A549 treated with CpdA at 1 μM for 4 hours (cell line): ENCODE measurements around the gene PCDHA12. TPM values are rescaled to one million over a fixed set of nuclear protein-coding genes. Genes with fewer than 3 reads are reported as not detected.

Experiments
- total RNA-seq: library from RNA; stranded (reverse); fragments of 200-300 nt; extraction: Qiagen RNA extraction; gene quantifications from 5 replicates; pipeline ENCODE4 v1.2.3, GENCODE V29; 2022; ENCODE audit warnings: low read depth

Gene PCDHA12, protein sequence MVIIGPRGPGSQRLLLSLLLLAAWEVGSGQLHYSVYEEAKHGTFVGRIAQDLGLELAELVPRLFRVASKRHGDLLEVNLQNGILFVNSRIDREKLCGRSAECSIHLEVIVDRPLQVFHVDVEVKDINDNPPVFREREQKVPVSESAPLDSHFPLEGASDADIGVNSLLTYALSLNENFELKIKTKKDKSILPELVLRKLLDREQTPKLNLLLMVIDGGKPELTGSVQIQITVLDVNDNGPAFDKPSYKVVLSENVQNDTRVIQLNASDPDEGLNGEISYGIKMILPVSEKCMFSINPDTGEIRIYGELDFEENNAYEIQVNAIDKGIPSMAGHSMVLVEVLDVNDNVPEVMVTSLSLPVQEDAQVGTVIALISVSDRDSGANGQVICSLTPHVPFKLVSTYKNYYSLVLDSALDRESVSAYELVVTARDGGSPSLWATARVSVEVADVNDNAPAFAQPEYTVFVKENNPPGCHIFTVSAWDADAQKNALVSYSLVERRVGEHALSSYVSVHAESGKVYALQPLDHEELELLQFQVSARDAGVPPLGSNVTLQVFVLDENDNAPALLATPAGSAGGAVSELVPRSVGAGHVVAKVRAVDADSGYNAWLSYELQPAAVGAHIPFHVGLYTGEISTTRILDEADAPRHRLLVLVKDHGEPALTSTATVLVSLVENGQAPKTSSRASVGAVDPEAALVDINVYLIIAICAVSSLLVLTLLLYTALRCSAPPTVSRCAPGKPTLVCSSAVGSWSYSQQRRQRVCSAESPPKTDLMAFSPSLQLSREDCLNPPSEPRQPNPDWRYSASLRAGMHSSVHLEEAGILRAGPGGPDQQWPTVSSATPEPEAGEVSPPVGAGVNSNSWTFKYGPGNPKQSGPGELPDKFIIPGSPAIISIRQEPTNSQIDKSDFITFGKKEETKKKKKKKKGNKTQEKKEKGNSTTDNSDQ
- total RNA-seq, result 2.5 to 2.9 TPM (median 2.5 TPM) in 5 replicates

DNA sequence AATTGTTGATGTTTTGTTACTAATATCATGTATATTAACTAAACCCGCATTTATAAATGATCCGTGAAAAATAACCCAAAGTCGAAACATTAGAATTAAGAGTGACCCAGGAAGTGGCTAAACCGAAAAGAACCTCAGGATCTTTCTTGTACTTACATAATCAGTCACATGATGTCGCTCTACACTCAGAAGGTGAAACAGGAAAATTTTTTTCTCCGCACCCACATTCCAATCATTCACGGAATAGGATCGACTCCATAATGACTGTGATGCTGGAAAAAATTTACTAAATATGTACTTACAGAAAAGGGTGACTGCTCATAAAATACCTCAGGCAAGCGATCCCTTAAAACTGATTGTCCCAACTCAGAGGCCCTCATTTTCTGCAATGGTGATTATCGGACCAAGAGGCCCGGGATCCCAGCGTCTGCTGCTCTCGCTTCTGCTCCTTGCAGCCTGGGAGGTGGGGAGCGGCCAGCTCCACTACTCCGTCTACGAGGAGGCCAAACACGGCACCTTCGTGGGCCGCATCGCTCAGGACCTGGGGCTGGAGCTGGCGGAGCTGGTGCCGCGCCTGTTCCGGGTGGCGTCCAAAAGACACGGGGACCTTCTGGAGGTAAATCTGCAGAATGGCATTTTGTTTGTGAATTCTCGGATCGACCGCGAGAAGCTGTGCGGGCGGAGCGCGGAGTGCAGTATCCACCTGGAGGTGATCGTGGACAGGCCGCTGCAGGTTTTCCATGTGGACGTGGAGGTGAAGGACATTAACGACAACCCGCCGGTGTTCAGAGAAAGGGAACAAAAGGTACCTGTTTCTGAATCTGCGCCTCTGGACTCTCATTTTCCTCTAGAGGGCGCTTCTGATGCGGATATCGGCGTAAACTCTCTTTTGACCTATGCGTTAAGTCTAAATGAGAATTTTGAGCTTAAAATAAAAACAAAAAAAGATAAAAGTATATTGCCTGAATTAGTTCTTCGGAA is at the start of gene PCDHA12:
Gene PCDHA12, plus strand, starts transcription at position 224 of the 981 bp plus-strand sequence. Its CDS starts 165 bp downstream, at position 389.

DNA sequence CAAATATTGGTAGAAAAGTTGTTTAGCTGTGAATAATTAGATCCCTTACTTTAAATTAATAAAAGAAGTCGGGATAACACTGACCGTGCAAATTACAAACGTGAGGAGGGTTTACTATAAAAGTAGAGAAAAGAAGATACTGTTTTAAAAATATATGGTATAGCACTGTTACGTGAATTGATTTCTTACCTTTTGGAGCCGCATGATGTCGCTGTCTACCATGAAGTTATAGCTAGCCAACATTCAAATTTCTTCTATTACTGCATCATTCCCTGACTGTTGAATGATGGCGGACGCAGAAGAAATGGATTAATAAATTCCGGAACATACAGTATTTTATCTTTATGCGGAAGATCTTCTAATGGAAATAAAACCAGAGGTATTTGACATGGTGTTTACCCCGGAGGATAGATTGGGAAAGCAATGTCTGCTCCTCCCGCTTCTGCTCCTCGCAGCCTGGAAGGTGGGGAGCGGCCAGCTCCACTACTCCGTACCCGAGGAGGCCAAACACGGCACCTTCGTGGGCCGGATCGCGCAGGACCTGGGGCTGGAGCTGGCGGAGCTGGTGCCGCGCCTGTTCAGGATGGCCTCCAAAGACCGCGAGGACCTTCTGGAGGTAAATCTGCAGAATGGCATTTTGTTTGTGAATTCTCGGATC is 47.3 kb upstream of the PCDHA12 start, which contains the start of gene PCDHA6:
Gene PCDHA6, plus strand, starts transcription at position 257 of the 658 bp plus-strand sequence. Its CDS starts 132 bp downstream, at position 389.

DNA sequence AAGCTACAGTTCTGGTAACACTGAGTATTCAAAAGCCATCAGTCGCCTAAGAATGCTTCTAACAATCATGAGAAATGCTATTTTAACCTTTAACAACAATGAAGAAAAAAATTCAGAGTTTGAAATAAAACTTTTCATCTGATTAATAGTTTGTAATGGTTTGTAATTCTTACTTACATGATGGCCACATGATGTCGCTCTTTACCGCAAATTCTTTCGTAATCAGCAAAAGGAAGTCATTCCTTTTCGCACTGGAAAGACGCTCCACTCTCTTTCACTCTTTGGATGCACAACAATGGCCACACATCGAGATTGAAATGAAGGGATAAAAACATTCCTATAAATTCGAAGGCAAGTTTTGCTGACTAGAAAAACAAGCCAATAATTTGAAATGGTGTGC is 41.1 kb upstream of the PCDHA12 start, which contains the start of gene PCDHA7:
Gene PCDHA7, plus strand, starts transcription at position 277 of the 400 bp plus-strand sequence. Its CDS starts 115 bp downstream, at position 392.

DNA sequence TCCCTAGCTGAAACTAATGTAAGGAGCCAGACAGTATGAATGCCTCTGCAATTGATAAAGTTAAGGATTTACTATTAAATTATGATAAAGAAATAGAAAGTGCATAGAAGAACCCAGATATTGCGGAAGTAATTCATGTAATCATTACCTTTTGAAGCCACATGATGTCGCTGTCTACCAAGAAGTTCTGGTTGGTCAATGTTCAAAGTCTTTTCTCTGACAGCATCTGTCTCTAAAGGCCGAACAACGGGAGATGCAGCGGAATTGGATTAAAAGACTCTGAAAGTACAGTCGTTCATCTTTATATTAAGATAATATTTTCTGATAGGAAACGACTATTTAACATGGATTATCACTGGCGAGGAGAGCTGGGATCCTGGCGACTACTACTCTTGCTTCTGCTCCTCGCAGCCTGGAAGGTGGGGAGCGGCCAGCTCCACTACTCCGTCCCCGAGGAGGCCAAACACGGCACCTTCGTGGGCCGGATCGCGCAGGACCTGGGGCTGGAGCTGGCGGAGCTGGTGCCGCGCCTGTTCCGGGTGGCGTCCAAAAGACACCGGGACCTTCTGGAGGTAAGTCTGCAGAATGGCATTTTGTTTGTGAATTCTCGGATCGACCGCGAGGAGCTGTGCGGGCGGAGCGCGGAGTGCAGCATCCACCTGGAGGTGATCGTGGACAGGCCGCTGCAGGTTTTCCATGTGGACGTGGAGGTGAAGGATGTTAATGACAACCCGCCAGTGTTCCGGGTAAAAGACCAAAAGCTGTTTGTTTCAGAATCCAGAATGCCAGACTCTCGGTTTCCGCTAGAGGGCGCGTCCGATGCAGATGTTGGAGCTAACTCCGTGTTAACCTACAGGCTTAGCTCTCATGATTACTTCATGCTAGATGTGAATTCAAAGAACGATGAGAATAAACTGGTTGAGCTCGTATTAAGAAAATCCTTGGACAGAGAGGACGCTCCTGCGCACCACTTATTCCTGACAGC is 33.8 kb upstream of the PCDHA12 start, which contains the start of gene PCDHA8:
Gene PCDHA8, plus strand, starts transcription at position 210 of the 985 bp plus-strand sequence. Its CDS starts 135 bp downstream, at position 345.

DNA sequence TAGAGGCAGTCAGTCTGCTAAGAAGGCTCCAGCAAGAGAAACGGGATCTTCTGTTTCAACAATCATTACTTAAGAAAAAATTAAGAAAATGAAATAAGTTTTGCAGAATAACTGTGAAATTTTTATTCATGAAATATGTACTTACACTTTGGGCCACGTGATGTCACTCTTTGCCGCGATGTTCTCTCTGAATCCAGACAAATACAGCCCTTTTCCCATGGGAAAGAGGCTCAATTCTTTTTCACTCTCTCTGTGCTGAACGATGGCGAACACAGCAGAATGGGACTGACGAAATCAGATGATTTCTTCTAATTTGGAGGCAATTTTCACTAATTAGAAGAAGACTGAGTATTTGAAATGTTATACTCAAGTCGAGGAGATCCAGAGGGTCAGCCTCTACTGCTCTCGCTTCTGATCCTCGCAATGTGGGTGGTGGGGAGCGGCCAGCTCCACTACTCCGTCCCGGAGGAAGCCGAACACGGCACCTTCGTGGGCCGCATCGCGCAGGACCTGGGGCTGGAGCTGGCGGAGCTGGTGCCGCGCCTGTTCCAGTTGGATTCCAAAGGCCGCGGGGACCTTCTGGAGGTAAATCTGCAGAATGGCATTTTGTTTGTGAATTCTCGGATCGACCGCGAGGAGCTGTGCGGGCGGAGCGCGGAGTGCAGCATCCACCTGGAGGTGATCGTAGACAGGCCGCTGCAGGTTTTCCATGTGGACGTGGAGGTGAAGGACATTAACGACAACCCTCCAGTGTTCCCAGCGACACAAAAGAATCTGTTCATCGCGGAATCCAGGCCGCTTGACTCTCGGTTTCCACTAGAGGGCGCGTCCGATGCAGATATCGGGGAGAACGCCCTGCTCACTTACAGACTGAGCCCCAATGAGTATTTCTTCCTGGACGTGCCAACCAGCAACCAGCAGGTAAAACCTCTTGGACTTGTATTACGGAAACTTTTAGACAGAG is 26.7 kb upstream of the PCDHA12 start, which contains the start of gene PCDHA9:
Gene PCDHA9, plus strand, starts transcription at position 244 of the 964 bp plus-strand sequence. Its CDS starts 114 bp downstream, at position 358.

DNA sequence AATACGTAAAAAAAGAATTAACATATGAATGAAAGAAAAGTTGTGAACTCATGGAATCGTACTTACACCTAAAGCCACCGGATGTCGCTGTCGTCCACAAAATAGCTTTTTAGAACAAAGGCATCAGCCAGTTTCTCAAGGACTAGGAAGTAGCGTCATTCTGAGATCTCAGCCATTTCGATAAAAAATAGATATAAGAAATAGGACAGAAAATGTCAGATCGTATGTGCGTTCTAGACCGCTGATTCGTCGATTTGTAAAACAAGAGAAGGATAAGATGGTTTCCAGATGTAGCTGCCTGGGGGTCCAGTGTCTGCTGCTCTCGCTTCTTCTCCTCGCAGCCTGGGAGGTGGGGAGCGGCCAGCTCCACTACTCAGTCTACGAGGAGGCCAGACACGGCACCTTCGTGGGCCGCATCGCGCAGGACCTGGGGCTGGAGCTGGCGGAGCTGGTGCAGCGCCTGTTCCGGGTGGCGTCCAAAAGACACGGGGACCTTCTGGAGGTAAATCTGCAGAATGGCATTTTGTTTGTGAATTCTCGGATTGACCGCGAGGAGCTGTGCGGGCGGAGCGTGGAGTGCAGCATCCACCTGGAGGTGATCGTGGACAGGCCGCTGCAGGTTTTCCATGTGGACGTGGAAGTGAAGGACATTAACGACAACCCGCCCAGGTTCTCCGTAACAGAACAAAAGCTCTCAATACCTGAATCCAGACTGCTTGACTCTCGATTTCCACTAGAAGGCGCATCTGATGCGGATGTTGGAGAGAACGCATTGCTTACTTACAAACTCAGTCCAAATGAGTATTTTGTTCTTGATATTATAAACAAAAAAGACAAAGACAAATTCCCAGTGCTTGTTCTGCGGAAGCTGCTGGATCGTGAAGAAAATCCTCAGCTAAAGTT is 19.1 kb upstream of the PCDHA12 start, which contains the start of gene PCDHA10:
Gene PCDHA10, plus strand, starts transcription at position 126 of the 903 bp plus-strand sequence. Its CDS starts 152 bp downstream, at position 278.

DNA sequence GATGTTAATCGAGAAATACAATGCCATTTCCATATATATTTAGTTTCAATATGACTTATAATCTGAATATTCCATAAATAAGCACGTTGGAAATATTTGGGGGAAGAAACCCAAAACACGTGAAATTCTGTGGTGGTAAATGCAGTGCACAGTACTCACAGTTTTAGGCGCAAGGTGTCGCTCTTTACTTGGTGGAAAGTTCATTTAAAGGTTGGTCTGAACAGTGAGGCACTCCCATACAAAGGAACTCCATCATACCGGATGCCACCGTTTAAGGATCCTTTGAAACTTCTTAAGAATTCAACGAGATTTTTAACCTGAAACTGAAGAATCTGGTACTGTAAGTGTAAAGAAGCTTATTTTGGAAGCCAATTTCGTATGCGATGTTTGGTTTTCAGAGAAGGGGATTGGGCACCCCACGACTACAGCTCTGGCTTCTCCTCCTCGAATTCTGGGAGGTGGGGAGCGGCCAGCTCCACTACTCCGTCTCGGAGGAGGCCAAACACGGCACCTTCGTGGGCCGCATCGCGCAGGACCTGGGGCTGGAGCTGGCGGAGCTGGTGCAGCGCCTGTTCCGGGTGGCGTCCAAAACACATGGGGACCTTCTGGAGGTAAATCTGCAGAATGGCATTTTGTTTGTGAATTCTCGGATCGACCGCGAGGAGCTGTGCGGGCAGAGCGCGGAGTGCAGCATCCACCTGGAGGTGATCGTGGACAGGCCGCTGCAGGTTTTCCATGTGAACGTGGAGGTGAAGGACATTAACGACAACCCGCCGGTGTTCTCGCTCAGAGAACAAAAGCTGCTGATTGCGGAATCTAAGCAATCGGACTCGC is 6.2 kb upstream of the PCDHA12 start, which contains the start of gene PCDHA11:
Gene PCDHA11, plus strand, starts transcription at position 237 of the 834 bp plus-strand sequence. Its CDS starts 147 bp downstream, at position 384.

DNA sequence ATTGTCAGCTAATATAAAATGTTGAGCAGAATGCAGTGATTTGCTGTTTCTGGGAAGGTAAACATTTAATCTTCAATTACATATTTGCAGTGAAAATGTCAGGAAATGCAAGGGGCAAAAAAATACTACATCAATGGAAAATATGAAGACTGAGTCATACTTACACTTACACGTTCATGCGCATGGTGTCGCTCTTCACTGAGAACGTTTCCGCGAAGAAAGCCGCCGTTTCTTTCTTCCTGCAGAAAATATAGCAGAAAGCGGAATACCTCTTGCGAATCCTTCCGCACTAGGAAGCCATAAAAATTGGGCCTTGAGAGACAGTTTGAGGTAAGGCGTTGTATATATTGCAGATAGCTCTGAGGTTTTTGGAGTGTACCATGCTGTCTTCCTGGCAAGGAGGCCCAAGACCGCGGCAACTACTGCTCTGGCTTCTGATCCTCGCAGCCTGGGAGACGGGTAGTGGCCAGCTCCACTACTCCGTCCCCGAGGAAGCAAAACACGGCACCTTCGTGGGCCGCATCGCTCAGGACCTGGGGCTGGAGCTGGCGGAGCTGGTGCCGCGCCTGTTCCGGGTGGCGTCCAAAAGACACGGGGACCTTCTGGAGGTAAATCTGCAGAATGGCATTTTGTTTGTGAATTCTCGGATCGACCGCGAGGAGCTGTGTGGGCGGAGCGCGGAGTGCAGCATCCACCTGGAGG is 6.9 kb downstream of the PCDHA12 start, which contains the start of gene PCDHA13:
Gene PCDHA13, plus strand, starts transcription at position 236 of the 702 bp plus-strand sequence. Its CDS starts 145 bp downstream, at position 381.

DNA sequence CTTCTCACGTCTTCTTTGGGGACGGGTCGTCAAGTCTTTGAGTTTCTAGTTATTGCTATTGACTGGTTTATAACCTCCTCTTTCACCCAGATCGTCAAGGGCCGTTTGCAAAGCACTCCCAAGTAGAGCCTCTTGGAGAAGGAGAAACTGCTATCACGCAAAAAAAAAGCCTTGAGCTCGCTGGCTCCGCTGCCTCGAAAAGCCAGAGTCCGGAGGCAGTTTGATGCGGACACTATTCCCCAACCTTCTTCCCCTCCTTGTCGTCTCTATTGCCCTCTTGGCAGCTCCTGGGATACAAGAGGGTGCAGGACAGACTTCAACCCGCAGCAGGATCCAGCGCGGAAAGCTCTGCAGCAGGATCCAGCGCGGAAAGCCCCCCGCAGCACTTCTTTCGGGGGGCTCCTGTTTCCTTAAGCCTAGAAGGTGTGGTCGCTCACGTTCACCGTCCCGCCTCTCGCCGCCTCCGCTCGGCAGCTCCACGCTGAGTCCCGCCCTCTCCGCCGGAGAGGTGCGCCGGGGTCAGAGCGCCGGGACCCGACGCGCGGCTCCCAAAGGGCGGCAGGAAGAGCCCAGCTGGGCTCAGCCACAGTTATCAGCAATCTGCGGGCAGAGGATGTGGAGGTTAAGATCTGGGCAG is 50.8 kb downstream of the PCDHA12 start, which contains the start of gene PCDHAC1:
Gene PCDHAC1, plus strand, starts transcription at position 494 of the 637 bp plus-strand sequence. CDS start 594 bp downstream, outside the sequence.

Other genes with a start within 250 kb of the PCDHA12 start
- gene CD14, start 242.1 kb upstream of the PCDHA12 start, total RNA-seq, result 3.6 to 5.6 TPM (median 4.4 TPM) in 5 replicates
- gene TMCO6, start 235.9 kb upstream of the PCDHA12 start, total RNA-seq, result 9.6 to 15.1 TPM (median 13.0 TPM) in 5 replicates
- 108 to 128 TPM (median 123 TPM) in 5 replicates for gene NDUFA2, start 227.7 kb upstream of the PCDHA12 start, total RNA-seq
- gene IK, start 227.5 kb upstream of the PCDHA12 start, total RNA-seq, result 94.9 to 140 TPM (median 98.2 TPM) in 5 replicates
- 29.2 to 32.4 TPM (median 29.6 TPM) in 5 replicates for gene WDR55, start 210.4 kb upstream of the PCDHA12 start, total RNA-seq
- gene DND1, start 201.7 kb upstream of the PCDHA12 start, total RNA-seq, result 0.47 to 1.0 TPM (median 0.82 TPM) in 5 replicates
- gene HARS1, start 183.9 kb upstream of the PCDHA12 start, total RNA-seq, result 81.3 to 85.6 TPM (median 83.4 TPM) in 5 replicates
- 34.5 to 44.5 TPM (median 38.9 TPM) in 5 replicates for gene HARS2, start 183.9 kb upstream of the PCDHA12 start, total RNA-seq
- gene ZMAT2, start 174.9 kb upstream of the PCDHA12 start, total RNA-seq, result 81.8 to 121 TPM (median 90.3 TPM) in 5 replicates
- gene PCDHA1, start 89.2 kb upstream of the PCDHA12 start, total RNA-seq, result 0.12 to 0.23 TPM (median 0.21 TPM) in 5 replicates
- gene PCDHA2, start 80.5 kb upstream of the PCDHA12 start, total RNA-seq, result 0.03 to 0.10 TPM (median 0.05 TPM) in 5 replicates
- gene PCDHA3, start 74.3 kb upstream of the PCDHA12 start, total RNA-seq, result 0.74 to 1.1 TPM (median 0.91 TPM) in 5 replicates
- 1.4 to 2.0 TPM (median 1.7 TPM) in 5 replicates for gene PCDHA4, start 68.2 kb upstream of the PCDHA12 start, total RNA-seq
- gene PCDHA5, start 53.7 kb upstream of the PCDHA12 start, total RNA-seq, result 0.44 to 0.75 TPM (median 0.63 TPM) in 5 replicates
- gene PCDHA6, start 47.3 kb upstream of the PCDHA12 start, total RNA-seq, result 0.07 to 0.09 TPM (median 0.09 TPM) in 3 of 5 replicates, not detected in the others
- 0.08 to 0.22 TPM (median 0.13 TPM) in 5 replicates for gene PCDHA7, start 41.0 kb upstream of the PCDHA12 start, total RNA-seq
- 0.06 to 0.08 TPM (median 0.07 TPM) in 4 of 5 replicates, not detected in the other for gene PCDHA8, start 34.1 kb upstream of the PCDHA12 start, total RNA-seq
- gene PCDHA9, start 26.9 kb upstream of the PCDHA12 start, total RNA-seq, result not detected in 5 replicates
- 0.01 to 0.02 TPM in 2 of 5 replicates, not detected in the others for gene PCDHA10, start 19.4 kb upstream of the PCDHA12 start, total RNA-seq
- 0.12 to 0.43 TPM (median 0.18 TPM) in 5 replicates for gene PCDHA11, start 6.4 kb upstream of the PCDHA12 start, total RNA-seq
- 0.06 to 0.10 TPM (median 0.07 TPM) in 4 of 5 replicates, not detected in the other for gene PCDHA13, start 6.8 kb downstream of the PCDHA12 start, total RNA-seq
- gene PCDHAC1, start 51.0 kb downstream of the PCDHA12 start, total RNA-seq, result 1.1 to 1.4 TPM (median 1.2 TPM) in 5 replicates
- gene PCDHAC2, start 91.2 kb downstream of the PCDHA12 start, total RNA-seq, result 2.3 to 4.8 TPM (median 2.6 TPM) in 5 replicates
- not detected in 5 replicates for gene PCDHB1, start 176.1 kb downstream of the PCDHA12 start, total RNA-seq
- gene PCDHB2, start 219.3 kb downstream of the PCDHA12 start, total RNA-seq, result 2.7 to 5.4 TPM (median 3.7 TPM) in 5 replicates
- gene PCDHB3, start 225.2 kb downstream of the PCDHA12 start, total RNA-seq, result 0.02 to 0.06 TPM (median 0.05 TPM) in 3 of 5 replicates, not detected in the others
- gene PCDHB4, start 246.5 kb downstream of the PCDHA12 start, total RNA-seq, result 0.03 to 0.09 TPM (median 0.06 TPM) in 4 of 5 replicates, not detected in the other